Heart left ventricle (tissue), 16 donors: ENCODE results near the gene FLVCR2. TPM values are rescaled to one million over a fixed set of nuclear protein-coding genes. Genes with fewer than 3 reads are reported as not detected.

Experiments
- ATAC-seq, 4 donors: fragments of 200-7000 bp; cut with Tn5 transposase; one replicate each; pipeline ENCODE4 v1.9.1; 2020 to 2022; ENCODE audit warnings: moderate library complexity in 4 of 4, mild to moderate bottlenecking in 3 of 4, moderate number of reproducible peaks in 1 of 4
- DNase-seq, 5 donors: peaks; one replicate each; pipeline ENCODE4 v3.0.0-alpha.2; 2020
- H3K27ac ChIP-seq, 12 donors: fragments of 200-600 bp; sonication (generic) in 4 of 12; one replicate each; pipeline versions ENCODE4 v1.5.0 to v1.8.0; 2016 to 2022; ENCODE audit warnings: mild to moderate bottlenecking in 2 of 12
- H3K27me3 ChIP-seq, 9 donors: fragments of 200-600 bp; sonication (generic) in 2 of 9; one replicate each; pipeline versions ENCODE4 v1.5.1 to v1.8.0; 2016 to 2022; ENCODE audit warnings: mild to moderate bottlenecking in 3 of 9
- H3K36me3 ChIP-seq, 9 donors: fragments of 200-600 bp; sonication (generic) in 2 of 9; one replicate each; pipeline versions ENCODE4 v1.5.0 to v1.8.0; 2018 to 2022; ENCODE audit warnings: mild to moderate bottlenecking in 2 of 9
- H3K4me1 ChIP-seq, 12 donors: fragments of 200-600 bp; sonication (generic) in 4 of 12; one replicate each; pipeline versions ENCODE4 v1.5.0 to v1.8.0; 2016 to 2022; ENCODE audit warnings: mild to moderate bottlenecking in 3 of 12
- H3K4me3 ChIP-seq, 12 donors: fragments of 200-600 bp; sonication (generic) in 4 of 12; one replicate each; pipeline versions ENCODE4 v1.5.0 to v1.8.0; 2017 to 2022; ENCODE audit warnings: mild to moderate bottlenecking in 9 of 12, moderate library complexity in 4 of 12
- H3K9me3 ChIP-seq, 12 donors: fragments of 200-600 bp; sonication (generic) in 4 of 12; one replicate each; pipeline versions ENCODE4 v1.5.0 to v1.8.0; 2016 to 2022; ENCODE audit warnings: mild to moderate bottlenecking in 1 of 12
- POLR2A ChIP-seq, 2 donors: fragments of 450-650 bp; IDR thresholded peaks; one replicate each; pipeline ENCODE4 v1.6.1; 2017; ENCODE audit warnings: antibody characterized with exemption in 2 of 2, mild to moderate bottlenecking in 2 of 2, moderate library complexity in 2 of 2
- WGBS, 4 donors: extraction: QIAGEN DNeasy Blood & Tissue Kit in 2 of 4; methylation state at CpG; one replicate each; pipeline versions ENCODE4 v1.1.5 to v1.1.7; 2013 to 2018; 5-methylcytosine and 5-hydroxymethylcytosine counted together
- intact Hi-C, 10 donors: fragments of 100-400 bp; cut with DNase I; formaldehyde crosslinking; loops; one replicate each; pipeline versions ENCODE4 v1.11.1 to v1.14.2; 2022
- polyA plus RNA-seq, 2 donors: library from polyadenylated mRNA; stranded (reverse); fragments of 200-250 nt; gene quantifications; one replicate each; pipeline ENCODE4 v1.2.3, GENCODE V29; 2013
- total RNA-seq, 9 donors: library from RNA; depleted of rRNA in 2 of 9; stranded (reverse); fragments of >200 nt in 2 of 9; fragmentation: NEBNext Ultra II Directional in 3 of 9; extraction: Animal tissue kit (Norgen Biotek cat#: 25700) in 3 of 9; gene quantifications; one replicate each; pipeline versions ENCODE4 v1.1.0 to v1.2.4, GENCODE V29; 2016 to 2023
- TF ChIP-seq, protein P1 (sequence below), 12 donors: fragments of 200-600 bp; sonication (generic) in 4 of 12; IDR thresholded peaks; one replicate each; pipeline versions ENCODE4 v1.5.0 to v1.8.0; 2018 to 2022; ENCODE audit warnings: antibody characterized with exemption in 12 of 12, mild to moderate bottlenecking in 5 of 12
- donor health status: ischemic (EF 13 %, LVEDD 7.1; RV severe dilation, severe dysfunction).
- donor health status: healthy with polysubstance abuse.
- donor health status: DM: no; HTN: yes; CAD: no.
- donor health status: DM: no; HTN: no; CAD: no.
- donor health status: ischemic (EF 25% LVEDD 6.9; RV normal size, moderate dysfunction).
- donor health status: ischemic (EF 25% LVEDD 5.7; RV mildly dilated, moderate dysfunction).
- donor health status: healthy.
- donor health status: DM: yes; HTN: yes; CAD: no.
- donor health status: ischemic (EF 35%, LVEDD 5.7; RV mildly dilated, moderate dysfunction).
- donor health status: nonischemic (EF 11% LVEDD 7.7; RV severe dilation, severe dysfunction).
- donor health status: DM: yes; HTN: yes; CAD: no.
- donor health status: PGD.
- donor health status: ischemic (EF 29% LVEDD 5.4; RV normal size, mild dysfunction).
- donor health status: nonischemic (EF 23%, LVEDD 6.1; RV moderate dilation, normal function).

FLVCR2 gene
- total and polyA plus RNA-seq, 11 donors, result 0.50 to 11.7 (median 1.6) TPM

DNA sequence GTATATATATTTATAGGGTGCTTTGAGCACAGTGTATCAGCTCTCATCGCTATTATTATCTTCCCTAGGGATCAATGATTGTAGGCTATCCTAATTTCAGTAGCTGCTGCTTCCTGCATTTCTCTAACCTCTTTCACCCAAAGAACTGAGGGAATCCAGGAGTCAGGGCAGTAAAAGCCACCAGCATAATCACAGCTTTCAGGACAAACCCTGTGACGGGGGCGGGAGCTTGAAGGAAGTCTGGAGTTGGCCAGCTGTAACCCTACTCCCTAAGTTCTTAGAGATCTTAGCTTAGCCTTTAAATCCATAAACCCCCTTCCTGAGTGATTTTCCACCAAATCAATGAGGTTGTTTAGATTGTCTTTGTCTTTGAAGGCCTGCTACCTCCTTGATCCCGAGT is 33.7 kb downstream of the FLVCR2 start:
- ATAC-seq (no peak), DNase-seq (no peak)
- H3K27ac ChIP-seq, result peak overlapping the region in 1 of 12 donors; percentile 91
- H3K4me1 ChIP-seq, result peaks cover 0 to 81% (median 12%) of the 10 kb centered on the region in 12 donors
- H3K4me3 ChIP-seq, result no peak overlapping the region
- TF ChIP-seq, protein P1, sequence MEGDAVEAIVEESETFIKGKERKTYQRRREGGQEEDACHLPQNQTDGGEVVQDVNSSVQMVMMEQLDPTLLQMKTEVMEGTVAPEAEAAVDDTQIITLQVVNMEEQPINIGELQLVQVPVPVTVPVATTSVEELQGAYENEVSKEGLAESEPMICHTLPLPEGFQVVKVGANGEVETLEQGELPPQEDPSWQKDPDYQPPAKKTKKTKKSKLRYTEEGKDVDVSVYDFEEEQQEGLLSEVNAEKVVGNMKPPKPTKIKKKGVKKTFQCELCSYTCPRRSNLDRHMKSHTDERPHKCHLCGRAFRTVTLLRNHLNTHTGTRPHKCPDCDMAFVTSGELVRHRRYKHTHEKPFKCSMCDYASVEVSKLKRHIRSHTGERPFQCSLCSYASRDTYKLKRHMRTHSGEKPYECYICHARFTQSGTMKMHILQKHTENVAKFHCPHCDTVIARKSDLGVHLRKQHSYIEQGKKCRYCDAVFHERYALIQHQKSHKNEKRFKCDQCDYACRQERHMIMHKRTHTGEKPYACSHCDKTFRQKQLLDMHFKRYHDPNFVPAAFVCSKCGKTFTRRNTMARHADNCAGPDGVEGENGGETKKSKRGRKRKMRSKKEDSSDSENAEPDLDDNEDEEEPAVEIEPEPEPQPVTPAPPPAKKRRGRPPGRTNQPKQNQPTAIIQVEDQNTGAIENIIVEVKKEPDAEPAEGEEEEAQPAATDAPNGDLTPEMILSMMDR (IDR thresholded peaks at IDR 0.05), result no peak
- TF ChIP-seq POLR2A (IDR thresholded peaks at IDR 0.05), result no peak
- H3K9me3 ChIP-seq, result no peaks in the 10 kb centered on the region
- H3K36me3 ChIP-seq, result no peaks in the 10 kb centered on the region
- no peaks in the 10 kb centered on the region for H3K27me3 ChIP-seq
- intact Hi-C loops, result no loop called here
- WGBS, 4 donors, result 79 to 87% (median 81%) methylated on average over 4 of the region's 4 CpGs

DNA sequence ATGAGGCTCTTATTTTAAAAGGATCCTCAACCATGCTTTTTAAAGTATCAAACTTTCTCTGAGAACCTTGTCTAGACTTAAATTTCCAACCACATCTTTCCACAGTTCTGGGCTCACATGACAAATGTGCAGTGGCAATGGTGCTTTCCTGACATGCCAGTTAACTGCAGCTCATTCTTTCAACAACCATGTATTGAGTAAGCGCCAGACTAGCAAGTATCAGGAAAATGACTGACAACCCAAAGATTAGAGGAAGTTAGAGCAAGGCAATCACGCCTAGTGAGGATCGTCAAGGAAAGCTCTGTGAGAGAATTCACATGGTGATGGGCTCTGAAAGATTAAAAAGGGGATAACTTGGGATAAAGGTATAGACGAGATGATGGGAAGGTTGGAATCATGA is 35.8 kb downstream of the FLVCR2 start:
- ATAC-seq, result no peak
- Histone ChIP-seq H3K27me3 (no peaks in the 10 kb centered on the region), H3K9me3 (no peaks in the 10 kb centered on the region), H3K36me3 (no peaks in the 10 kb centered on the region), H3K27ac (peak overlapping the region in 1 of 12 donors; percentile 91), H3K4me1 (peaks cover 0 to 64% (median 12%) of the 10 kb centered on the region in 12 donors), H3K4me3 (no peak overlapping the region)
- intact Hi-C loops, result no loop called here
- 65 to 68% (median 66%) methylated on average over 4 of the region's 4 CpGs for WGBS, 4 donors
- no peak for DNase-seq
- no peak for TF ChIP-seq POLR2A (IDR thresholded peaks at IDR 0.05)
- TF ChIP-seq, protein P1 (IDR thresholded peaks at IDR 0.05), result no peak

DNA sequence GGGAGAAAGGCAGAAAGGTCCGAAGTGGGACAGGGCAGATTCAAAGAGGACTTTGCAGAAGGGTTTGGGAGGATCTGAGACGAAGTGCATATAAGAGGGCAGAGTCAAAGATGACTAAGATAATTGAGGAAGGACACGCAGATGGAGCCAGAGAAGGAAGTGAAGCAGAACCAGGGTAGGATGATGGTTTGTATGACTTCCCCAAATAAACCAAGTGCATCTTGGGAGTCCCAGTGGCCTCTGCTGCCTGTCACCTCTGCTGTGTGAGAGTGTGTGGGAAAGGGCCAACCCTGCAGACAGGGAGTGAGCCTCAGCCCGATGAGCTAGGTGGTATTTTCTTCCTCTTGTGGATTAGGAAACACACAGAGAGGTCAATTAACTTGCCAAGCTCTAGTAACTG is 36.8 kb downstream of the FLVCR2 start:
- no peak overlapping the region for H3K4me3 ChIP-seq
- intact Hi-C loops, result no loop called here
- H3K36me3 ChIP-seq, result no peaks in the 10 kb centered on the region
- TF ChIP-seq, protein P1 (IDR thresholded peaks at IDR 0.05), result no peak
- TF ChIP-seq POLR2A (IDR thresholded peaks at IDR 0.05), result no peak
- H3K4me1 ChIP-seq, result peaks cover 0 to 62% (median 11%) of the 10 kb centered on the region in 12 donors
- peak overlapping the region in 1 of 12 donors; percentile 91 for H3K27ac ChIP-seq
- ATAC-seq (peak in 3 of 4 donors; percentile 45 to 77 (median 73)), DNase-seq (peak in 3 of 5 donors; percentile 26 to 45 (median 35))
- H3K9me3 ChIP-seq, result no peaks in the 10 kb centered on the region
- no peaks in the 10 kb centered on the region for H3K27me3 ChIP-seq
- WGBS, 4 donors, result 74 to 86% (median 78%) methylated on average over 4 of the region's 4 CpGs

DNA sequence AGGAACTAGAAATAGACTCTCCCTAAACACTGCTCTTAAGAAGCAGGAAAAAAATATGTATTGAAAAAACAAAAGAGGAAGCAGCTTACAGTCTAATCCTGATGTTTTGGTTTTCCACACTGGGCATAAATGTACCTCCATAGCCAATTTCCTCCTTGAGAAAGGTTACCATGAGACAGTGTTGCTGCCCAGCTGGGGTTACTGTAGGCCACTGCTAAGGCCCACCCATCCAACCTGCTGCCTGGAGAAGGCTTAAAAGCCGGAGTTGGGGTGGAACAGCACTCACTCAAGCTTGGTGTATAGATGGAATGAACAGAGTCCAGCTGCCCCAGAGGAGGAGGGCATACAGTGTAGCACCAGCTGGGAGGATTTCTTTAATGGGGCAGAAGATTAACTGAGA is 41.1 kb downstream of the FLVCR2 start:
- ATAC-seq, result peak in 1 of 4 donors; percentile 29
- peaks cover 0 to 36% (median 8%) of the 10 kb centered on the region in 12 donors for H3K4me1 ChIP-seq
- TF ChIP-seq, protein P1 (IDR thresholded peaks at IDR 0.05), result no peak
- no peak for TF ChIP-seq POLR2A (IDR thresholded peaks at IDR 0.05)
- H3K4me3 ChIP-seq, result no peak overlapping the region
- no peaks in the 10 kb centered on the region for H3K36me3 ChIP-seq
- no peaks in the 10 kb centered on the region for H3K9me3 ChIP-seq
- intact Hi-C loops, result no loop called here
- no peaks in the 10 kb centered on the region for H3K27me3 ChIP-seq
- DNase-seq, result no peak
- peak overlapping the region in 1 of 12 donors; percentile 60 for H3K27ac ChIP-seq
- 67 to 96% (median 92%) methylated on average over 1 of the region's 1 CpG for WGBS, 4 donors
